GM18858 (cell line): ENCODE measurements around the gene NR1H3.
"Not testable (repeated sequence)": the region's sequence is repeated elsewhere in the genome, so short reads cannot be mapped to it uniquely, and the experiment has no call there.

ENCODE experiments used
- ATAC-seq: cut with Tn5 transposase; IDR thresholded peaks from one replicate; pipeline ENCODE4 v1.9.1; 2021; ENCODE audit not compliant: unreplicated experiment

The NR1H3 gene

DNA sequence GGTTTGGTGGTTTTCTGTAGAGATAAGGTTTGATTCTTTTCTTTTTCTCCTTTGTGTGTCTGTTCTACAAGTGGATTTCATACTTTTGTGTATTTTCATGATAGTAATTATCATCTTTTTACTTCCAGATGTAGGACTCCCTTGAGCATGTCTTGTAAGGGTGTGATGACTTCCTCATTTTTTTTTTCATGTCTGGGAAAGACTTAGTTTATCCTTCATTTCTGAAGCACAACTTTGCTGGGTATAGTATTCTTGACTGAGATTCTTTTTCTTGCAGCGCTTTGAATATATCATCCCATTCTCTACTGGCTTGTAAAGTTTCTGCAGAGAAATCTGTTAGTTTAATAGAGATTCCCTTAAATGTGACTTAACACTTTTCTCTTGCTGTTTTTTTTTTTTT lies 45.1 kb downstream of the NR1H3 start:
- no peak for ATAC-seq

GRCh38 chr11:47305734-47306483 lies 48.1 kb downstream of the NR1H3 start:
- no peak for ATAC-seq

- no peak for ATAC-seq
These were observed 48.7 kb downstream of the NR1H3 start for GRCh38 chr11:47306484-47306844.

DNA sequence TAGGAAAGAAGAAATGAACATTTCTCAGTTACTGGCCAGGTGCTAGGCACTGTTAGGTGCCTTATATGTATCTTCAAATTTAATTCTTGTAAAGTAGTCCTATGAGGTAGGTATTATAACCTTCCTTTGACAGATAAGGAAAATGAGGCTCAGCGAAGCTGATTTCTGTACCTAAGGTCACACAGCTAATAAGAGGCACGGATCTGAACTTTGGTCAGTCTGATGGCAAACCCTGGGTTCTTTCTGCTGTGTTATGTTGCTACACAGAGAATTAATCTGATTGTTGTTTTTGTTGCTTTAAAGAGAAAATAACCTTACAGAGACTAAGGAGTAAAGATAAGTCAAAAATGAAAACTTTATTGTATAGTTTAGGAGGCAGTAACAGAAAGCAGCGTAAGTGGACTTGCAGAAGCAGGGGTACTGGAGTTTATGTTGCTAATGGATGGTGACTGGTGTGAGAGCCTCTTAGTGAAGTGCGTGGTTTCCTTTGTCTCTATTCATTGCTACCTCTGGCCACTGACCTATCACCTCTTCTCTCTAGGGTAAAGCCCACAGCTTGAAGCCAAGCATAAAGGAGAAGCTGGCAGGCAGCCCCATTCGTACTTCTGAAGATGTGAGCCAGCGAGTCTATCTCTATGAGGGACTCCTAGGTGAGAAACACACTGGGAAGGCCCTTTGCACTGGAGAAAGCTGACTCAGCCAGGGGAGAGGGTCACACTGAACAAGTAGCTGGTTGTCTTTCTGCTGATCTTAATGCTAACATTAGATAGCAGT lies 50.4 kb downstream of the NR1H3 start:
- no peak for ATAC-seq

- ATAC-seq: no peak
These were observed 57.2 kb downstream of the NR1H3 start for GRCh38 chr11:47314992-47315391.

DNA sequence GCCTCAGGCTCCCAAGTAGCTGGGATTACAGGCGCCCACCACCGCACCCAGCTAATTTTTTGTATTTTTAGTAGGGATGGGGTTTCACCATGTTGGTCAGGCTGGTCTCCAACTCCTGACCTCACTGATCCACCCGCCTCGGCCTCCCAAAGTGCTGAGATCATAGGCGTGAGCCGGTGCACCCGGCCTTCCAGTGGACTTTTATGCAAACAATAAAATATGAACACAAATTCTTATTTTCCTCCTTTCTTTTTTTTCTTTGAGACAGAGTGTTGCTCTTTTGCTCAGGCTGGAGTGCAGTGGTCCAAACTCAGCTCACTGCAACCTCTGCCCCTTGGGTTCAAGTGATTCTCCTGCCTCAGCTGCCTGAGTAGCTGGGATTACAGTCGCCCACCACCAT lies 58.7 kb downstream of the NR1H3 start:
- not testable (repeated sequence) for ATAC-seq

- peak; percentile 58 for ATAC-seq
These were observed 59.5 kb downstream of the NR1H3 start for GRCh38 chr11:47317064-47317828.

DNA sequence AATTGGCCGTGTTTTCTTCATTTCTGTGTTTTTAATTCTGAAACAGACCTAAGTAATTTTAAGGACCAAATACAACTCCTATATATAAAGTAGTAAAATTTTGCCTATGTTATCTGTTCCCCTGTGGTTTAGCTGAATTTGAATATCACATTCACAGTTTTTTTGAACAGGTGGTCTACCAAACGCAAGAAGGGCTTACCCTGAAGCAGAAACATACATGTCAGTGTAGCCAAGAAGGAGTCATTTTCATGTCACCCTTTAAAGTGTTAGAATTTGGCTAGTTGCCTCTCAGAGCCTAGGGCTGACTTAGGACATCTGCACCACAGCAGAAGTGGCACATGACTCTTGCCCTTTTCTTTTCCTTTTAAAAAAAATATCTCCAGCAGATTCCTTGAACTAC lies 60.4 kb downstream of the NR1H3 start:
- ATAC-seq: no peak
